Measurements from ENCODE around the gene COBL.

COBL gene

DNA sequence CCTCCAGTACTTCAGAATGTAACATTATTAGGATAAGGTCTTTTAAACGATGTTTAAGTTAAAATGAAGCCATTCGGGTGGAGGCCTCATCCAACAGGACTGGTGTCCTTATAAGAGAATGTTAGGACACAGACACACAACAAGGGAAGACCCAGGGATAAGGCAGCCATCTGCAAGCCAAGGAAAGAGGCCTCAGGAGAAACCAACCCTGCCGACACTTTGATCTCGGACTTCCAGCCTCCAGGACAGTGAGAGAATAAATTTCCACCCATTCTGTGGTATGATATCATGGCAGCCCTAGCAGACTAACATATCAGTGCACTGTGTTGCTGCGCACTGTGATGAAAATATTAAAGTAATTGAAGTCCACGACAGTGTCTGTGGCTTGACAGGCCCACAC is 250.8 kb downstream of the COBL start:
- Histone ChIP-seq H3K9me3 (ENCODE audit: severe bottlenecking) (no peaks in the 10 kb centered on the region), H3K4me1 (ENCODE audit: insufficient read depth, poor library complexity, severe bottlenecking) (no peaks in the 10 kb centered on the region), H3K36me3 (ENCODE audit: low read depth) (no peaks in the 10 kb centered on the region), H3K4me3 (ENCODE audit: severe bottlenecking) (no peak overlapping the region), H3K27ac (ENCODE audit: poor library complexity, severe bottlenecking) (no peak overlapping the region), H3K27me3 (ENCODE audit: insufficient read depth, poor library complexity, severe bottlenecking) (no peaks in the 10 kb centered on the region)
- DNase-seq (ENCODE audit: low spot score) (no peak), ATAC-seq (ENCODE audit: low read depth) (no peak)
- TF ChIP-seq, protein P1, sequence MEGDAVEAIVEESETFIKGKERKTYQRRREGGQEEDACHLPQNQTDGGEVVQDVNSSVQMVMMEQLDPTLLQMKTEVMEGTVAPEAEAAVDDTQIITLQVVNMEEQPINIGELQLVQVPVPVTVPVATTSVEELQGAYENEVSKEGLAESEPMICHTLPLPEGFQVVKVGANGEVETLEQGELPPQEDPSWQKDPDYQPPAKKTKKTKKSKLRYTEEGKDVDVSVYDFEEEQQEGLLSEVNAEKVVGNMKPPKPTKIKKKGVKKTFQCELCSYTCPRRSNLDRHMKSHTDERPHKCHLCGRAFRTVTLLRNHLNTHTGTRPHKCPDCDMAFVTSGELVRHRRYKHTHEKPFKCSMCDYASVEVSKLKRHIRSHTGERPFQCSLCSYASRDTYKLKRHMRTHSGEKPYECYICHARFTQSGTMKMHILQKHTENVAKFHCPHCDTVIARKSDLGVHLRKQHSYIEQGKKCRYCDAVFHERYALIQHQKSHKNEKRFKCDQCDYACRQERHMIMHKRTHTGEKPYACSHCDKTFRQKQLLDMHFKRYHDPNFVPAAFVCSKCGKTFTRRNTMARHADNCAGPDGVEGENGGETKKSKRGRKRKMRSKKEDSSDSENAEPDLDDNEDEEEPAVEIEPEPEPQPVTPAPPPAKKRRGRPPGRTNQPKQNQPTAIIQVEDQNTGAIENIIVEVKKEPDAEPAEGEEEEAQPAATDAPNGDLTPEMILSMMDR (IDR thresholded peaks at IDR 0.05; ENCODE audit: poor library complexity, severe bottlenecking), result no peak

DNA sequence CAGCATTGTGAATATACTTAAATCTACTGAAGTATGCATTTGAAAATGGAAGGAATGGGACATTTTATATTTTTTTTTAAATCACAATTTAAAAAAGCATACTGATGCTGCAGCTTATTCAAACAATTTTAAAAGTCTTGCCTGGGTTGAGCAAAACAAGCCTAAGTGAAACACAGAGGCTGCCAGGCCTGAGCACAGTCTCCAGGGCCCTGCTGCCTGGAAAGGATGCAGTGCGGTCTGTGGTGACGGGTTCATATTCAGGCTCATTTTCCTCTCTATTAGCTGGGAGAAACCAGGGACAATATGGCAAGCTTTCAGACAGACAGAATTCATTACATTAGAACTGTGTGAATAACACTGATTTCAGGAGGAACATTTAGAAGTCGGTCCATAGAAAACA is 251.9 kb downstream of the COBL start:
- Histone ChIP-seq H3K27ac (ENCODE audit: poor library complexity, severe bottlenecking) (no peak overlapping the region), H3K9me3 (ENCODE audit: severe bottlenecking) (no peaks in the 10 kb centered on the region), H3K36me3 (ENCODE audit: low read depth) (no peaks in the 10 kb centered on the region), H3K4me3 (ENCODE audit: severe bottlenecking) (no peak overlapping the region), H3K4me1 (ENCODE audit: insufficient read depth, poor library complexity, severe bottlenecking) (no peaks in the 10 kb centered on the region), H3K27me3 (ENCODE audit: insufficient read depth, poor library complexity, severe bottlenecking) (no peaks in the 10 kb centered on the region)
- TF ChIP-seq, protein P1 (IDR thresholded peaks at IDR 0.05; ENCODE audit: poor library complexity, severe bottlenecking), result no peak
- ATAC-seq (ENCODE audit: low read depth), result no peak
- DNase-seq (ENCODE audit: low spot score), result no peak

DNA sequence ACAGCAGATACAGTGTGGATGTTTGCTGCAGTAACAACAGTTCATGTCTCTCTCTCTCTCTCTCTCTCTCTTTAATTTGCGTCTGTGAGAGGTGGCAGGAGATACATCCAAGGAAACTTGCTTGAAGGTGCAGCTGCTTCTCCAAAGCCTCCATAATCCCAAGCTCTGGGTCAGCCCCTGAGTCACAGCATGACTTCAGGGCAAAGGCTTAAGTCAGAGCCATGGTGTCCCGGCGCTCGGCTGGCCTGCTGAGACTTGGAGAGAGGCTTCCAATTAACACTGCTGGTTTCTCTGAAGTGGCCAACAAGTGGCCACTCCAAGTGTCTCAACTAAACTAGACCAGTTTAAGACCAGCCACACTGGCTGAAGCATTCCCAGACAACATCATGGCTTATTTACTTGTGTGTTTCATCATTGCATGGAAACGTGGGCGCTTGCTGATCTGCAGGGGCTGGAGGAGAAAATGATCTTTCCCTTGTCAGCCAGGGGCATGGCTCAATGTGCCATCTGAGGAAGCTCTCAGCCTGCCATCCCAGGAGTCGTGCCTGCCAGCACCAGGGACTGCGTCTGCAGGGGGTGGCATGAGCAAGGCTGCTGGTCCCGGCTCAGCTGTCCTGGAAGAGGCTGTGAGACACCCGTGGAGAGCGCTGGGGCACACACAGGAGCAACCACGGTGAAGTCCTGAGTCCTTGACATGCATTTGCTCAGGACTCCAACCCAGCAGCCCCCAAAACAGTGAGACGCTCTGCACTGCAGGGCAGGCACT is 254.2 kb downstream of the COBL start:
- Histone ChIP-seq H3K9me3 (ENCODE audit: severe bottlenecking) (no peaks in the 10 kb centered on the region), H3K27ac (ENCODE audit: poor library complexity, severe bottlenecking) (no peak overlapping the region), H3K4me1 (ENCODE audit: insufficient read depth, poor library complexity, severe bottlenecking) (no peaks in the 10 kb centered on the region), H3K36me3 (ENCODE audit: low read depth) (no peaks in the 10 kb centered on the region), H3K27me3 (ENCODE audit: insufficient read depth, poor library complexity, severe bottlenecking) (no peaks in the 10 kb centered on the region), H3K4me3 (ENCODE audit: severe bottlenecking) (no peak overlapping the region)
- no peak for ATAC-seq (ENCODE audit: low read depth)
- TF ChIP-seq, protein P1 (IDR thresholded peaks at IDR 0.05; ENCODE audit: poor library complexity, severe bottlenecking), result no peak
- no peak for DNase-seq (ENCODE audit: low spot score)

DNA sequence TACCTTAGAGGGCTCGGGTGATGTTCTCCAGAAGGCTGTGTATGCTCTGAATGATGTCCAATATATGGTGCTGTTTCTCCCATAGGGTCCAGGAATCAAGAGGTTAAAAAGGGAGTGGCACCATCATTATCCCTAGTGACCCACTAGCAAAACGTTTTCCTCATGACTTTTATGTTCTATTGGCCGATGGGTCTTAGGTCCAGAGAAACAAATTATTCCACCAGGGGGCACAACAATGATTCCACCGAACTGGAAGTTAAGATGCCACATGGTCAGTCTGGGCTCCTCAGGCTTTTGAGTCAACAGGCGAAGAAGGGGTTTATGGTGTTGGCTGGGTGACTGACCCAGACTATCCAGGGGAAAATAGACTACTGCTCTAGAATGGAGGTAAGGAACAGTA is 256.1 kb downstream of the COBL start:
- H3K4me3 ChIP-seq (ENCODE audit: severe bottlenecking), result no peak overlapping the region
- TF ChIP-seq, protein P1 (IDR thresholded peaks at IDR 0.05; ENCODE audit: poor library complexity, severe bottlenecking), result no peak
- H3K4me1 ChIP-seq (ENCODE audit: insufficient read depth, poor library complexity, severe bottlenecking), result no peaks in the 10 kb centered on the region
- no peaks in the 10 kb centered on the region for H3K36me3 ChIP-seq (ENCODE audit: low read depth)
- ATAC-seq (ENCODE audit: low read depth) (no peak), DNase-seq (ENCODE audit: low spot score) (no peak)
- H3K27ac ChIP-seq (ENCODE audit: poor library complexity, severe bottlenecking), result no peak overlapping the region
- no peaks in the 10 kb centered on the region for H3K27me3 ChIP-seq (ENCODE audit: insufficient read depth, poor library complexity, severe bottlenecking)
- H3K9me3 ChIP-seq (ENCODE audit: severe bottlenecking), result no peaks in the 10 kb centered on the region

DNA sequence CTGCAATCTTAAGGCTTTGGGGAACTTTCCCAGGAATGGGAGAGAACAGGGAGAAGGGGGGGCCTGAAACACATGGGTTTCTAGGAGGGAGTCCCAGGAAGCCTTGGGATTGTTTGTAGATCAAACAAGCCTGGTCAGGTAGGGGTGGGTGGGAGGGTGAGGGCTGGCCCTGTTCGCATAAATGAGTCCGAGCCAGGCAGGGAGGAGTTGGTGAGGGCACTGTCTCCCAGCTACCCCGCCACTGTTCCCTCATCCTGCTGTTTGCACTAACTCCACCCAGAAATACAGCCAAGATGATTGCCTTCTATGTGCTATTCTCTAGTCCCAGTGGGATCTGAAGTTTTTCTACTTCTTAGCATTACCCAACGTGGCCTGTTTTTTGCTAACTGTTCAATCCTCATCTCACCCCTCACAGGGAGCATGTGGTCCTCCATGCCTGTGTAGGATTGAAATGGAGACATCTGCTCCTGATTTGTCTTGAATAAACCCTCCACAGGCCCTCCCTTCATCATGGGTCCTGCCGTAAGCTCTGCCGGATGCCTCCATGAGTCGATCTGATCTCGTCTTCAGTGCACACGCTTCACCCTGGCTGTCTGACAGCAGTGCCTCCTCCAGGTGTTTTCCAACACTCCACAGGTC is 257.0 kb downstream of the COBL start:
- Histone ChIP-seq H3K36me3 (ENCODE audit: low read depth) (no peaks in the 10 kb centered on the region), H3K27ac (ENCODE audit: poor library complexity, severe bottlenecking) (no peak overlapping the region), H3K27me3 (ENCODE audit: insufficient read depth, poor library complexity, severe bottlenecking) (no peaks in the 10 kb centered on the region), H3K9me3 (ENCODE audit: severe bottlenecking) (no peaks in the 10 kb centered on the region), H3K4me1 (ENCODE audit: insufficient read depth, poor library complexity, severe bottlenecking) (no peaks in the 10 kb centered on the region), H3K4me3 (ENCODE audit: severe bottlenecking) (no peak overlapping the region)
- DNase-seq (ENCODE audit: low spot score) (no peak), ATAC-seq (ENCODE audit: low read depth) (no peak)
- TF ChIP-seq, protein P1 (IDR thresholded peaks at IDR 0.05; ENCODE audit: poor library complexity, severe bottlenecking), result no peak
